H1 (cell line): ENCODE measurements around the gene RASGRF1. TPM values are rescaled to one million over a fixed set of nuclear protein-coding genes. Genes with fewer than 3 reads are reported as not detected.

Experiments used
- CTCF ChIA-PET: fragments of 300-600 bp; sonication (Branson Sonifier 250); formaldehyde crosslinking; loops from one replicate; lab custom pipeline; 2021; ENCODE audit not compliant: partially characterized antibody; lab: Charles Lee
- POLR2A ChIA-PET: fragments of 300-600 bp; sonication (Branson Sonifier 250); formaldehyde crosslinking; loops from one replicate; lab custom pipeline; 2021; ENCODE audit warnings: inconsistent platforms; ENCODE audit not compliant: partially characterized antibody; lab: Charles Lee
- DNase-seq, 2 experiments: peaks; one replicate each; pipeline versions ENCODE4 v3.0.0 to v3.0.0-alpha.2; 2010 to 2022; ENCODE audit warnings: low spot score in 2 of 2, low read depth in 1 of 2, mixed read lengths in 1 of 2
- FAIRE-seq: peaks from 2 replicates; lab custom pipeline; 2011; peaks lifted over from hg19 to GRCh38; lab: Jason Lieb, UNC
- H2AFZ ChIP-seq: 2 replicates; pipeline ENCODE4 v1.8.1; 2012; ENCODE audit warnings: low read length, inconsistent platforms
- H2AK5ac ChIP-seq: 2 replicates; pipeline ENCODE4 v1.6.1; 2013; ENCODE audit warnings: low read depth, low read length
- H2BK120ac ChIP-seq: replicated peaks from 2 replicates; pipeline ENCODE3; 2013; ENCODE audit warnings: low read depth, low read length, inconsistent platforms
- H2BK12ac ChIP-seq: 2 replicates; pipeline ENCODE4 v1.6.1; 2013; ENCODE audit warnings: low read depth, low read length
- H2BK15ac ChIP-seq: 2 replicates; pipeline ENCODE4 v1.6.1; 2013; ENCODE audit warnings: low read length
- H2BK20ac ChIP-seq: 2 replicates; pipeline ENCODE4 v1.6.1; 2013; ENCODE audit warnings: low read length
- H2BK5ac ChIP-seq: 2 replicates; pipeline ENCODE4 v1.6.1; 2013; ENCODE audit warnings: low read depth, low read length
- H3K14ac ChIP-seq: 2 replicates; pipeline ENCODE4 v1.6.1; 2013; ENCODE audit warnings: inconsistent platforms; ENCODE audit not compliant: insufficient read length
- H3K18ac ChIP-seq: 2 replicates; pipeline ENCODE4 v1.6.1; 2013; ENCODE audit warnings: low read length; ENCODE audit errors: extremely low read depth
- H3K23ac ChIP-seq: 2 replicates; pipeline ENCODE4 v1.6.1; 2013; ENCODE audit warnings: inconsistent platforms; ENCODE audit not compliant: insufficient read length
- H3K23me2 ChIP-seq: 2 replicates; pipeline ENCODE4 v1.6.1; 2013; ENCODE audit warnings: low read depth, low read length
- H3K27ac ChIP-seq: 2 replicates; pipeline ENCODE4 v1.6.1; 2011; ENCODE audit warnings: low read depth, low read length, inconsistent platforms
- H3K27me3 ChIP-seq, 4 experiments: replicated peaks in 1 of 4; 1 replicate in 1 of 4; 2 replicates in 3 of 4; pipeline versions ENCODE4 v1.6.1 to v1.8.1; 2011 to 2013; ENCODE audit warnings: low read length in 3 of 4, mild to moderate bottlenecking in 3 of 4, inconsistent platforms in 2 of 4, mixed read lengths in 2 of 4, moderate library complexity in 1 of 4; ENCODE audit not compliant: control insufficient read depth in 3 of 4, insufficient read depth in 3 of 4; ENCODE audit errors: extremely low read depth in 1 of 4
- H3K36me3 ChIP-seq, 4 experiments: 2 replicates each; pipeline versions ENCODE4 v1.6.1 to v1.8.1; 2011 to 2013; ENCODE audit warnings: mild to moderate bottlenecking in 4 of 4, low read length in 3 of 4, moderate library complexity in 2 of 4, control low read depth in 1 of 4, inconsistent platforms in 1 of 4; ENCODE audit not compliant: insufficient read depth in 4 of 4, control insufficient read depth in 2 of 4
- H3K4ac ChIP-seq: replicated peaks from 2 replicates; pipeline ENCODE3; 2013; ENCODE audit warnings: low read length, low read depth, mixed read lengths, inconsistent platforms; ENCODE audit not compliant: insufficient read length
- H3K4me1 ChIP-seq, 4 experiments: replicated peaks in 1 of 4; 1 replicate in 1 of 4; 2 replicates in 3 of 4; pipeline versions ENCODE4 v1.6.1 to v1.8.1; 2011 to 2013; ENCODE audit warnings: low read length in 3 of 4, inconsistent platforms in 2 of 4, mixed read lengths in 1 of 4; ENCODE audit not compliant: insufficient read depth in 4 of 4, control insufficient read depth in 3 of 4
- H3K4me2 ChIP-seq, 2 experiments: 2 replicates each; pipeline versions ENCODE4 v1.6.1 to v1.8.1; 2011 to 2013; ENCODE audit warnings: low read depth in 2 of 2, low read length in 2 of 2, control low read depth in 1 of 2, inconsistent platforms in 1 of 2, mild to moderate bottlenecking in 1 of 2; ENCODE audit not compliant: insufficient read depth in 1 of 2
- H3K4me3 ChIP-seq, 4 experiments: fragments of 200-600, 300-600 bp in 1 of 4; sonication (generic), shearing (Covaris generic), sonication (Bioruptor Twin) in 1 of 4; 2 replicates each; pipeline versions ENCODE4 v1.5.1 to v1.8.1; 2011 to 2016; ENCODE audit warnings: low read length in 4 of 4, low read depth in 3 of 4, control low read depth in 2 of 4, inconsistent platforms in 2 of 4, mild to moderate bottlenecking in 2 of 4, mixed read lengths in 1 of 4, moderate library complexity in 1 of 4; ENCODE audit not compliant: insufficient read depth in 2 of 4; ENCODE audit errors: extremely low read depth in 1 of 4
- H3K56ac ChIP-seq: replicated peaks from 2 replicates; pipeline ENCODE3; 2013; ENCODE audit warnings: low read depth, mild to moderate bottlenecking, mixed read lengths, low read length, inconsistent platforms; ENCODE audit not compliant: insufficient read length
- H3K79me1 ChIP-seq: 2 replicates; pipeline ENCODE4 v1.6.1; 2013; ENCODE audit warnings: low read depth, low read length, control low read depth
- H3K79me2 ChIP-seq, 2 experiments: 2 replicates each; pipeline versions ENCODE4 v1.6.1 to v1.8.1; 2012 to 2013; ENCODE audit warnings: low read length in 2 of 2, mild to moderate bottlenecking in 2 of 2, inconsistent platforms in 1 of 2; ENCODE audit not compliant: insufficient read depth in 2 of 2, control insufficient read depth in 1 of 2
- H3K9ac ChIP-seq, 4 experiments: replicated peaks in 1 of 4; 1 replicate in 1 of 4; 2 replicates in 3 of 4; pipeline versions ENCODE4 v1.6.1 to v1.8.1; 2011 to 2013; ENCODE audit warnings: low read depth in 3 of 4, low read length in 3 of 4, control low read depth in 2 of 4, mild to moderate bottlenecking in 2 of 4, moderate library complexity in 2 of 4, inconsistent platforms in 1 of 4; ENCODE audit errors: extremely low read depth in 1 of 4
- H3K9me3 ChIP-seq, 2 experiments: 2 replicates each; pipeline versions ENCODE4 v1.6.1 to v1.8.1; 2012 to 2013; ENCODE audit warnings: mild to moderate bottlenecking in 2 of 2, moderate library complexity in 2 of 2, control low read depth in 1 of 2, inconsistent platforms in 1 of 2, low read depth in 1 of 2, low read length in 1 of 2, mixed read lengths in 1 of 2; ENCODE audit not compliant: insufficient read depth in 2 of 2
- H4K20me1 ChIP-seq, 2 experiments: replicated peaks in 1 of 2; 2 replicates each; pipeline versions ENCODE3 to v1.8.1; 2011 to 2013; ENCODE audit warnings: inconsistent platforms in 2 of 2, low read length in 2 of 2, mild to moderate bottlenecking in 1 of 2; ENCODE audit not compliant: insufficient read depth in 2 of 2, control insufficient read depth in 1 of 2
- H4K5ac ChIP-seq: 2 replicates; pipeline ENCODE4 v1.6.1; 2013; ENCODE audit warnings: low read length, low read depth, mixed read lengths, inconsistent platforms; ENCODE audit not compliant: insufficient read length
- H4K8ac ChIP-seq: 2 replicates; pipeline ENCODE4 v1.8.0; 2013; ENCODE audit warnings: mild to moderate bottlenecking, moderate library complexity, low read length, inconsistent platforms; ENCODE audit not compliant: insufficient read depth; ENCODE audit errors: extremely low read depth
- H4K91ac ChIP-seq: replicated peaks from 2 replicates; pipeline ENCODE3; 2013; ENCODE audit warnings: low read length, mixed read lengths, inconsistent platforms; ENCODE audit not compliant: insufficient read length
- CBX8 ChIP-seq: fragments of 300-800, 300-1000 bp; sonication (generic); IDR thresholded peaks from 2 replicates; pipeline ENCODE4 v1.7.1; 2016; ENCODE audit warnings: low read depth, low read length, borderline replicate concordance
- EGR1 ChIP-seq: IDR thresholded peaks from 2 replicates; pipeline ENCODE4 v1.6.1; 2011; ENCODE audit warnings: low read depth, low read length, borderline replicate concordance
- HDAC6 ChIP-seq: IDR thresholded peaks from one replicate; pipeline ENCODE4 v1.7.1; 2012; ENCODE audit warnings: low read depth, mild to moderate bottlenecking, inconsistent platforms, low read length, moderate library complexity
- TAF7 ChIP-seq: optimal IDR thresholded peaks from 2 replicates; pipeline ENCODE3; 2011; ENCODE audit warnings: low read depth, mild to moderate bottlenecking, inconsistent platforms, low read length, moderate library complexity, borderline replicate concordance
- WGBS, 2 experiments: shearing (Covaris generic) in 1 of 2; methylation state at CpG; one replicate each; pipeline versions ENCODE4 v1.1.6 to v1.1.7; 2013 to 2015; ENCODE audit warnings: low lambda C conversion rate in 2 of 2, mixed read lengths in 2 of 2, inconsistent platforms in 1 of 2, low coverage in 1 of 2, missing lambda C conversion rate in 1 of 2; ENCODE audit not compliant: insufficient replicate concordance in 2 of 2, insufficient coverage in 1 of 2, insufficient read length in 1 of 2; ENCODE audit errors: extremely low coverage in 1 of 2, missing lambda C conversion rate in 1 of 2; 5-methylcytosine and 5-hydroxymethylcytosine counted together
- polyA plus RNA-seq, 7 experiments: library from polyadenylated mRNA; depleted of rRNA in 3 of 7; stranded (reverse) in 5 of 7; unstranded in 2 of 7; fragments of >200 nt in 5 of 7; fragments of 200-250 nt in 2 of 7; gene quantifications; 1 replicate in 5 of 7; 2 replicates in 1 of 7; 4 replicates in 1 of 7; pipeline versions ENCODE4 v1.2.1 to v1.2.3, GENCODE V29; 2011 to 2013; ENCODE audit warnings: missing spikeins in 2 of 7, mixed read lengths in 2 of 7
- total RNA-seq: library from RNA; stranded (reverse); fragmentation: NEBNext Ultra II Directional; extraction: Animal tissue kit (Norgen Biotek cat#: 25700); gene quantifications from 2 replicates; pipeline ENCODE4 v1.2.1, GENCODE V29; 2021
- TF ChIP-seq, protein P1 (sequence below): IDR thresholded peaks from 2 replicates; pipeline ENCODE4 v1.6.1; 2012; ENCODE audit warnings: inconsistent platforms

Gene RASGRF1
- total and polyA plus RNA-seq, 2 of the 8 experiments (the other 6 are each of a cell fraction or from before 2014, with no cell fraction given): 0.42 to 0.67 TPM

DNA sequence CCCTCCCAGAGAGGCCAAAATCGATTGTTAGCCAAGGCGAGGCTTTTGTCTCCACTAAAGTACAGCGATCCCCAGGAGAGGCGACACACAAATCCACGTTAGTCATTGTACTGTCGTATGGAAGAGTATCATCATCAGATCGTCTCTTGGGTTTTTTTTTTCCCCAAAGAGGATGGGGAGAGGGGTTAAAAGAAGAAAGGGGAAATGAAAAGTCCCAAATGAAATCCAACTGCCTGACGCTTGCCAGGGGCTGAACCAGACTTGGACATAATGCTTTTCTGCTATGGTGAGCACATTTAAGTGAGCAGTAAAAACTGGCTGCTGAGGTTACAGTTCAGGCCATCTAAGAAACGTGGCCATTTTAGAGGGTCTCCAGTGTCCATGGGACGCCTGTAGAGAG is 107.8 kb downstream of the RASGRF1 start:
- no peak overlapping the region for H3K4me2 ChIP-seq
- H3K9me3 ChIP-seq: no peaks in the 10 kb centered on the region
- H2BK12ac ChIP-seq: no peak overlapping the region
- no peak overlapping the region for H3K23ac ChIP-seq
- H3K9ac ChIP-seq: no peak overlapping the region
- H2BK5ac ChIP-seq: no peak overlapping the region
- POLR2A ChIA-PET: no interaction called here
- TF ChIP-seq CBX8 (no peak), TAF7 (no peak), HDAC6 (no peak), EGR1 (no peak)
- TF ChIP-seq, protein P1, sequence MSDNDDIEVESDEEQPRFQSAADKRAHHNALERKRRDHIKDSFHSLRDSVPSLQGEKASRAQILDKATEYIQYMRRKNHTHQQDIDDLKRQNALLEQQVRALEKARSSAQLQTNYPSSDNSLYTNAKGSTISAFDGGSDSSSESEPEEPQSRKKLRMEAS: no peak
- H4K91ac ChIP-seq: no peak overlapping the region
- H4K5ac ChIP-seq: no peak overlapping the region
- H2BK120ac ChIP-seq: no peak overlapping the region
- no peaks in the 10 kb centered on the region for H3K23me2 ChIP-seq
- H3K18ac ChIP-seq: no peak overlapping the region
- CTCF ChIA-PET: interaction anchor here (0.8 to 8.1 kb wide), 10 partner anchors 9 to 75 kb away, joined by 3 to 123 read pairs (median 6); no protein-coding TSS in a partner anchor
- H3K79me2 ChIP-seq: no peaks in the 10 kb centered on the region
- H3K27ac ChIP-seq: no peak overlapping the region
- H3K56ac ChIP-seq: no peak overlapping the region
- H2BK15ac ChIP-seq: no peak overlapping the region
- FAIRE-seq (no peak), DNase-seq (no peak)
- H3K4me1 ChIP-seq: no peaks in the 10 kb centered on the region; a peak in 2 of 7 replicates
- peaks cover 0 to 13% (median 8%) of the 10 kb centered on the region in 4 experiments; a peak in 3 of 7 replicates for H3K27me3 ChIP-seq
- no peak overlapping the region for H2AK5ac ChIP-seq
- H3K14ac ChIP-seq: no peak overlapping the region
- H3K36me3 ChIP-seq: no peaks in the 10 kb centered on the region
- H2AFZ ChIP-seq: no peak overlapping the region
- WGBS, 2 experiments: 86% methylated on average over 10 of the region's 10 CpGs; no CpG with 5 or more reads in 1 of the 2 experiments
- H2BK20ac ChIP-seq: no peak overlapping the region
- no peak overlapping the region for H3K4ac ChIP-seq
- no peaks in the 10 kb centered on the region for H3K79me1 ChIP-seq
- H4K20me1 ChIP-seq: no peaks in the 10 kb centered on the region
- H3K4me3 ChIP-seq: no peak overlapping the region
- no peak overlapping the region for H4K8ac ChIP-seq
